SK-N-DZ (cell line): Measurements from ENCODE around the gene TMUB1.
"Not testable (repeated sequence)": the region's sequence is repeated elsewhere in the genome, so short reads cannot be mapped to it uniquely, and the experiment has no call there.

Source experiments
- DNase-seq: peaks from one replicate; pipeline ENCODE4 v3.0.0-alpha.2; 2015; ENCODE audit warnings: low spot score

The TMUB1 gene

GRCh38 chr7:151057506-151057988 lies 25.7 kb downstream of the TMUB1 start, which contains the start of gene CDK5:
CDK5 (minus strand) TSS chr7:151057897; CDS start chr7:151057848, 49 bp downstream.
- DNase-seq = no peak

GRCh38 chr7:151056666-151057505 lies 26.4 kb downstream of the TMUB1 start:
- no peak for DNase-seq

DNA sequence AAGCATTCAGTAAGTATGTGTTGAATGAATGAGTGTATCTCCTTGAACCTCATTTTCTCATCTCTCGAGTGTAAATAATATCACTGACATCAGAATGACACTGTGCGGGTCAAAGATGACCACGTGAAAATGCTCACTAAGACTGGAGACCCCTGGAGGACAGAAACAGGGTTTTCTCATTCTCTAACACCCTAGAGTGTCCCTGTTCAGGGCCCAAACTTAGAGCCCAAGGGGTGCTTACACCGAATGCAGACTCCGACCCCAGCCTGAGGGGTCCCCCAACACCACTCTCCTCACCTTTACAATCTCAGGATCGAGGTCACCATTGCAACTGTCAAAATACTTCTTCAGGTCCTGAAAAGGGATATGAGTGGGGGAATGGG lies 27.0 kb downstream of the TMUB1 start:
- DNase-seq = no peak

DNA sequence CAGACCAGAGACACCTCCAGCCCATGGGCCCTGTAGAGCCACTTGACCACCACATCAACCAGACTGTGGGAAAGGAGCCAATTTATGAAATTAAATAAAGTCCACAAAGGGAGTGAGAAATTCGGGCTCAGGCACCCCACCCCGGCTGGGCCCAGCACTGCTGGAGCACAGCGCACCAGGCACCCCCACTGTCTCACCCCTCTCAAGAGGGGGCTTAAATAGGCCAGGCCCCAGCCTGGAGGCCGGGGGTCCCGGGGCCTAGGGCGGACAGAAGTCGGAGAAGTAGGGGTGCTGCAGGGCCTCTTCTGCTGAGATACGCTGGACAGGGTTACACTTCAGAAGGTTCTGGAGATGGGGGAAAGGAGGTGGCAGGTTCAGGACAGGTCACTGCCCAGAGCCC lies 29.5 kb downstream of the TMUB1 start:
- no peak for DNase-seq

DNA sequence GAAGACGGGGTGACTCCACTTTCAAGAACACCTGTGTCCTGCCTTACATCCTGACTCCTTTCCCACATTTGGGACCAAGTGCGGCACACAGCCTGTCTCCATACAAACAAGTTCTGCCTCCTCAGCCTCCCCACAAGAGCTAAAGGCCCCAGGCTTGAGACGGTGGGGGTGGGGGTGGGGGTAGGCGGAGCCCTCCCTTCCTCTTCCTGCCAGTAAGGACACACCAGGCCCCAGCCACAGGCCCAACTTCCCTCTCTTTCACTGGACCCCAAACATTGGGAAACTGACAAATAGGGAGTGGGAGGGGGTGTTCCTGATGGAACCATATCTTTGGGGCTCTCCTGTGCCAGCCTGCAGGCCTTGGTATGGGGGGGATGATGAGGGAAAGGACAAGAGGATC lies 30.2 kb downstream of the TMUB1 start:
- no peak for DNase-seq

- DNase-seq = no peak
Observed at GRCh38 chr7:151051108-151051507, 32.2 kb downstream of the TMUB1 start.

DNA sequence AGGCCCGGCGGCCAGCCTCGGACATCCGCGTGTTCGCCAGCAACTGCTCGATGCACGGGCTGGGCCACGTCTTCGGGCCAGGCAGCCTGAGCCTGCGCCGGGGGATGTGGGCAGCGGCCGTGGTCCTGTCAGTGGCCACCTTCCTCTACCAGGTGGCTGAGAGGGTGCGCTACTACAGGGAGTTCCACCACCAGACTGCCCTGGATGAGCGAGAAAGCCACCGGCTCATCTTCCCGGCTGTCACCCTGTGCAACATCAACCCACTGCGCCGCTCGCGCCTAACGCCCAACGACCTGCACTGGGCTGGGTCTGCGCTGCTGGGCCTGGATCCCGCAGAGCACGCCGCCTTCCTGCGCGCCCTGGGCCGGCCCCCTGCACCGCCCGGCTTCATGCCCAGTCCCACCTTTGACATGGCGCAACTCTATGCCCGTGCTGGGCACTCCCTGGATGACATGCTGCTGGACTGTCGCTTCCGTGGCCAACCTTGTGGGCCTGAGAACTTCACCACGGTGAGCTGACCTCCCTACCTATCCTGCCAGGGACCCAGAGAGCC lies 34.3 kb downstream of the TMUB1 start:
- DNase-seq = peak; percentile 54

DNA sequence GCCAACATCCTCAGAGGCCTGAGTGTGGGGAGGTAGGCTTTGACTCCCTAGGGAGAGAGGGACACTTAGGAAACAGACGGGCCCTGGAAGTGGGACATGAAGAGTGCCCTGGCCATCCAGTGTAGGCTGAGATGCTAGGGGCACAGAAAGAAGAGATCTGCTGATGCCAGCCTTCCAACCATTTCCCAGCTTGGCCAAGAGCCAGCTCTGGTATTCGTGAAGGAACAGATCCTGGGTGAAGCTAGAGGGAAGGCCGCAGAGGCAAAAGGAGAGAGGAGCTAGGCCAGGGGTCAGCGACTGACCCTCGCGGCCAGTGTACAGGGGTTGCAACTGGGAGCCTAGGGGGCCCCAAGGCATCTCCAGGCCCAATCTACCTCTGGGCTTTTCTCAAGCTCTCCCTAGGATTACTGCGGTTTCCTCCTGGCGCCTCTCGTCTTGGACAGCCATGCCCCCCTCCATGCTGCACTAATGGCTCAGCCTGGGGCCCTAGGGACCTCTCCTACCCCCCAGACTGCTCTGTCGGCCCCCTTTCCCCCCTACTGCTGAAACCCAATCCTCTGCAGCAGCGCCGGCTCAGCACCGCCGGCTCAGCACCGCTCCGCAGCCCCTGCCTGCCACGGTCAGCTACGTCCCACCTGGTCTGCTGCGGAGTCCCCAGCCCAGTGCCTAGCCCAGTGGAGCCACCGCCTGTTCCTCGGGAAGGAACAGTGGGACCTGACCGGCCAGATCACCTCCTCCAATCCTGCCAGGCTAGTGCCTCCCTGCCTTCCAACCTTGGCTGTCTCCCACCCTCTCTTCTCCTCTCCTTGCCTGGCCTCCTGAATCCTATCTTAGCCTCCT lies 35.1 kb downstream of the TMUB1 start, which contains the start of gene ASIC3:
Gene ASIC3, plus strand, starts transcription at position 556 of the 840 bp plus-strand sequence. CDS start 355 bp downstream, outside the sequence.
- no peak for DNase-seq

DNA sequence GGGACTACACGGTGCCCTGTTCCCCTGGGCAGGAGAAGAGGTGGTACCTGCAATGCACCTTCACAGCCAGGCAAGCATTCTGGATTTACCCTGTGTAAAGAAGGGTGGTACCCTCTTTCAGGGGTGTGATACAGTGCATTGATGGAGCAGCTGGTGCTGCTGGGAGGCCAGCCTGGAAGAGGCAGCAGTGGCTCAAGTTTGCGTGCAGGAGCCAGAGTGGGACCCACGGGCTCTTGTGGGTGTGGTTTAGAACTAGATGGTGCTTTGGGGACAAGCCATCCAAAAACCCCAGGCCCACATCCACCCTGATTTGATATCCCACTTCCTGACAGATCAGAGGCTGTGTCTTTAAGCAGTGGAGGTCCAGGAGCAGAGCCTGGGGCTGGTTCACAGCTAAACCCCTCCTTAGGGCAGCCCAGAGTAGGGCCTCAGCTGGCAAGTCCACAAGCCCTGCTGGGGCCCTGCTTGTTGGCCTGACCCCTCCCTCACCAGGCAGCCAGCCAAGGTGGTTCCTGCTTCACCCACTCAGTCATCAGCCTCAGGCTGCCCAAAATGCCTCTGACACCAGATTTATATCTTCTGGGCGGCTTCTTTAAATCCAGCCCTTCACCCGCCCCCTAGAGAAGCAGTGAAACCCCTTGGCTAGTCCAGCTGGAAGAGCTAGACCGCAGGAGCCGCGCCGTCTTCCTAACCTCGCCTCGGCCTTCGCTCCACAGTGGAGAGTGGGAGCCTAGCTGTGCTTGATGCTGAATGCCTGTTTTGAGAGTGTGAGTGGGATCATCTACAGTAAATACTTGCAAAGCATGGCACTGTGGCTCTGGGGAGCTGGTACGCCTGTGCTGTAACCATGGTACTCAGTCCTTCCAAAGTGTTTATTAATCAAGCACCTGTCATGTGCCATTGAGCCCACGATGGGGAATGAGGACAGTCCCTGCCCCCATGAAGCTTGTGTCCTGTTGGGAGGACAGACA lies 36.4 kb downstream of the TMUB1 start:
- DNase-seq = no peak

DNA sequence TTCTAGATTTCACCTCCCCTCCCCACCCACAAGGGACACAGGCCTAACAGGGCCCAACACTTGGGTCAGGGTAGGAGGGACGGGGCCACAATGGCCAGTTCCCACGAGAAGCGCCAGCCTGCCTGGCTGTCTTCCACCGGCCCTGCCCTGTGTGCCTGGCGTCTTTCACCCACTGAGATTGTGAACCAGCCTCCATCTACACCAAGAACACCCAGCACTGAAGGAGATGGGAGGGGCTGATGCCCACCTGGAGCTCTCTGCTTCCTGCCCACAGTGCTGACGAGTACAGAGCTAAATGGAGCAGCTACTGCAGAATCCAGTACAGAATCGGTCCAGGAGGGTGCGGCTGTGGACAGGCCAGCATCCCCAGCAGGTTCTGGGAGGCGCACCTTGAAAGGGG lies 37.3 kb downstream of the TMUB1 start:
- DNase-seq = no peak

GRCh38 chr7:151045262-151045661 lies 38.0 kb downstream of the TMUB1 start:
- DNase-seq = no peak

- no peak for DNase-seq
Observed at GRCh38 chr7:151043959-151044358, 39.3 kb downstream of the TMUB1 start.

DNA sequence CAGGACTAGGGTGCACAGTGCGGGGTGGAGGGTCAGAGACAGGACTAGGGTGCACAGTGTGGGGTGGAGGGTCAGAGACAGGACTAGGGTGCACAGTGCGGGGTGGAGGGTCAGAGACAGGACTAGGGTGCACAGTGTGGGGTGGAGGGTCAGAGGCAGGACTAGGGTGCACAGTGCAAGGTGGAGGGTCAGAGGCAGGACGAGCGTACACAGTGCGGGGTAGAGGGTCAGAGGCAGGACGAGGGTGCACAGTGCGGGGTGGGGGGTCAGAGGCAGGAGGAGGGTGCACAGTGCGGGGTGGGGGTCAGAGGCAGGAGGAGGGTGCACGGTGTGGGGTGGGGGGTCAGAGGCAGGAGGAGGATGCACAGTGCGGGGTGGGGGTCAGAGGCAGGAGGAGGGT lies 39.8 kb downstream of the TMUB1 start:
- not testable (repeated sequence) for DNase-seq

DNA sequence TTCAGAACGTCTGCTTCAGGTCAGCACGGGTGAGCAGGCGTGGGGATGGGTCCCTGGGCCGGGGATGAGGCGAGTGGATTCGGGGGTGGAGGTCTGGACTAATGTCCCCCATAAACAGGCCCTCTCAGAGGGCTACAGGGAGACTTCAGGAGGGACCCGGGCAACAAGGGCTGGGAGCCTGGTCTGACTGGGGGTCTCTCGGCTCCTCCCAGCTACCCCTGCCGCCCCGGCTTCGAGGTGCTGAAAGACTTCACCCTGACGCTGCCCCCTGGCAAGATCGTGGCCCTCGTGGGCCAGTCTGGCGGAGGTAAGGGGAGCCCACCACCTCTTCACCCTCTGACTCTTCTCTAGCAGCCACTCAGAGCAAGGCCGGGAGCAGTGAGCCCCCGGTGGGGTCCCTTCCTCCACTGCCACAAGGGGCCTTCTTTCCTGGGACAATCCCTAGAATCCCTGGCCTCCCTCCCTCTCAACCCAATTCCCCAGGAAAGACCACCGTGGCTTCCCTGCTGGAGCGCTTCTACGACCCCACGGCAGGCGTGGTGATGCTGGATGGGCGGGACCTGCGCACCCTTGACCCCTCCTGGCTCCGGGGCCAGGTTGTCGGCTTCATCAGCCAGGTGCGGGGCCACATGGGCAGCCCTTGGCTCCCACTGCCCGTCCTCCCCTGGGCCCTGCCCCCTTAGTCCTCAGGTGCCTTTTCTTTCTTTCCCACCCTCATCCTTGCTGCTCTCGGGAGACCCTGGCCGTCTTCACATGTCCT lies 42.5 kb downstream of the TMUB1 start:
- DNase-seq = no peak

DNA sequence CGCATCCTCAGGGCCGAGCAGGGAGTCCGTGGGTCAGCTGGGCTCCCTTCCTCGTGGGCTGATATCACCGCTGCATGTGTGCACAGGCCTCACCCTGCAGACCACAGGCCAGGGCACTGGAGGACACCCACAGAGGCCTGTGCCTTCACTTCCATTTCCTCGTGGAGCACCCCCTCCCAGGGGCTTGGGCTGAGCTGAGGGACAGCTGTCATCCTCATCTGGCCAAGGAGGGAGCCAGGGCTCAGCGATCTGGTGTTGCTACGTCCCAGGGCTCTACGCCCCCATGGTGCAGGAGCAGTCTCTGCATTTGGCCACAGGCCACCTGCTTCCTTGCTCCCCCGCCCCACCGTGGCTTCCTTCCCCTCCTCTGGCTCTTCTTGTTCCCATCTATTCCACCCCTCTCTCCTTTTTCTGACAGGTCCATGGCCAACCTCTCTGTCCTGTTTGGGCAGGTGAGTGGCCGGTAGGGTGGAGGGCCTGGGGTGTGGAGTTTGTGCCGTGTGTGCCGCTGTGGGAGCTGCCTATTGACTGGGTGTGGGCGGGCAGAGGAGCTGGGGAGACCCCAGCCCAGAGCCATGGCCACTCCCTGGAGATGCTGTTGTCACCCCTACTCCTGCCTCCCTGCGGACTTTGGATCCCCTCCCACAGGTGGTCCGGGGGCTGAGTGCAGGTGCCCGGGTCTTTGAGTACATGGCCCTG lies 43.3 kb downstream of the TMUB1 start:
- peak; percentile 47 for DNase-seq

GRCh38 chr7:151038951-151039849 lies 44.1 kb downstream of the TMUB1 start:
- DNase-seq = peak; percentile 45

DNA sequence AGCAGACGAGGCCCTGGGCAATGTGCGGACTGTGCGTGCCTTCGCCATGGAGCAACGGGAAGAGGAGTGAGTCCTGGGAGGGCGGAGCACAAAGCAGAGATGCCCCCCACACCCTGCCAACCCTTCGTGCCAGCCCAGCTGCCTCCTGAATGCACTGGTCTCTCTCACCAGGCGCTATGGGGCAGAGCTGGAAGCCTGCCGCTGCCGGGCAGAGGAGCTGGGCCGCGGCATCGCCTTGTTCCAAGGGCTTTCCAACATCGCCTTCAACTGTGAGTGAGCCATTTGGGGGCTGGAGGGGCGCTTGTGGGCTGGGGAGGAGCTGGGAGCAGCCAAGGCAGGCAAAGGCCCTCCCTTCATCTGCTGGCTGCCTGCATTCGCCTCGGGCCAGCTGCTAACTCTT lies 47.4 kb downstream of the TMUB1 start:
- DNase-seq = no peak

DNA sequence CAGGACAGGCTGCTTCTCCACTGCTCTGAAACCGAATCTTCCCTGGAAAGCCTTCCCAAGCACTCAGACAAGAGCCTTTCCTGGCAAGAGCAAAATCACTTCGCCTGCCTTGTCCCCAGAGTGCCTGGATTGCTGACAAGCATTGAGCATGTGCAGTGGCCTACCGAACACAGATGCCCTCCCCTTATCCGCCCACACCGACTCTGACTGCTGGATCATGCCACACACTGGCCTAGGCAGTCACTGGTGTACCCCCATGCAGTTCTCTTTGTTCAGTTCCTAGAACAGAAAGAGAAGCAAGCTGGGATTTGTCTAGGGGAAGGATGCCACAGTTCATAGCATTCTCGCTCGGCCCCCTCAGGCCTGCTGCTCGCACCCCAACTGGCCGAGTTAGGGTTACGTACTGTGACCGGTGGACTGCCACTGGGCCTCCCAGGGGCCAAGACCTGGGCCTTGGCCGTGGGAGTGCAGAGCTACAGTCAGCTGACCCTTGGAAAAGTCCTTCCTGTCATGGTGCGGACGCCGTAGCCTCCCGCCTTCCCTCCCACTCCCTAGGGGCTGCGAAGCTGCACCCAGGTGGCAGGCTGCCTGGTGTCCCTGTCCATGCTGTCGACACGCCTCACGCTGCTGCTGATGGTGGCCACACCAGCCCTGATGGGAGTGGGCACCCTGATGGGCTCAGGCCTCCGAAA lies 48.1 kb downstream of the TMUB1 start:
- no peak for DNase-seq
